HG03378 (cell line): ENCODE results near the gene OSBPL6.

ENCODE experiments used
- ATAC-seq: cut with Tn5 transposase; IDR thresholded peaks from one replicate; pipeline ENCODE4 v1.9.1; 2021; ENCODE audit warnings: mild to moderate bottlenecking, moderate library complexity; ENCODE audit not compliant: unreplicated experiment

The OSBPL6 gene

GRCh38 chr2:178426388-178426787 is 232.1 kb downstream of the OSBPL6 start:
- no peak for ATAC-seq

- ATAC-seq: no peak
These were observed 233.1 kb downstream of the OSBPL6 start for GRCh38 chr2:178427458-178427857.

DNA sequence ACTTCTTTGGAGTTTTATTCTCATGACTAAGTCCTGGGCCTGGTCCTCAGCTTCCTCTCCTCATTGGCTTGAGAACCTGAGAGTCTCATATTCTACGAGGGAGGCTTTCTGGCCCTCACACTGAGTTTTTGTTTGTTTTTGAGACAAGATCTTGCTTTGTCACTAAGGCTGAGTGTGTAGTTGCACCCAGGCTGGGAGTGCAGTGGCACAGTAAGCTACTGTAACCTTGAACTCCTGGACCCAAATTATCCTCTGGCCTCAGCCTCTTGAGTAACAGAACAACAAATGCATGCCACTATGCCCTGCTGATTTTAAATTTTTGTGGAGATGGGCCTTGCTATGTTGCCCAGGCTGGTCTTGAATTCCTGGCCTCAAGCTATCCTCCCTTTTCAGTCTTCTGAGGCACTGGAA is 234.1 kb downstream of the OSBPL6 start:
- ATAC-seq: no peak

DNA sequence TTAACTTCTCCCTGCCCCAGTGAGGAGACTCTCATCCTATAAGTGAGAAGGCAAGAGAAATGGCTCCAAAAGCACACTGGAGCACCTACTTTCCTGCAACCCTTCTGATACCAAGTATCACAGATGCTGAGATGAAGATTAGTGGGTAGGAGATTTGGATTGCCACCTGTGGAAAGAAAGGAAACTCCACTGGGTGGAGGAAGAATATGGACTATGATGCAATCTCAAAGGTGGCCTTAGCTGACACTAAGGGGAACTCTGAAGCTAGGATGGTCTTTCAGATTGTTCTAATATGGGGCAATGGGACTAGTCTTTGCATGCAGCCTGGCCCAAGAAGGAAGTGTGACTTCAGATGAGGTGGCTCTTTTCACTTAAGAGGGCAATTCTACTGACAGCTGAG is 235.0 kb downstream of the OSBPL6 start:
- no peak for ATAC-seq

DNA sequence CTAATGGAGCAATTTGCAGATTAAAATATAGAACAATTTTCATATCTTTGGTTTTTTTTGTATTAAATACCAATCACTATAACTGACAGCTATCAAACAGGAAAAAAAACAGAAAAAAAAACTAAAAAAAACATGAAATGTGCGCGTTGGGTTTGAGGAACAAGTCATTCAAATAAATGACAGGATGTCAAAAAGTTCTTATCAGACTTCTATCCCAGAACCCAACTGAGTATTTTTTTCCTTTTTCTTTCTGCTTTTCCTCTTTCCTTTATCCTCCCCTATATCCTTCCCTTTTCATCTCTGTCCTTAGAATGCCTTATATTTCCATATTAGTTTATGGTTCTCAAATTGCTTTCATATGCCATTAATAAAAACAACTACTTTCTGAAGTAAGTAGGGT is 242.3 kb downstream of the OSBPL6 start:
- ATAC-seq: no peak

GRCh38 chr2:178441426-178441825 is 247.1 kb downstream of the OSBPL6 start:
- no peak for ATAC-seq

DNA sequence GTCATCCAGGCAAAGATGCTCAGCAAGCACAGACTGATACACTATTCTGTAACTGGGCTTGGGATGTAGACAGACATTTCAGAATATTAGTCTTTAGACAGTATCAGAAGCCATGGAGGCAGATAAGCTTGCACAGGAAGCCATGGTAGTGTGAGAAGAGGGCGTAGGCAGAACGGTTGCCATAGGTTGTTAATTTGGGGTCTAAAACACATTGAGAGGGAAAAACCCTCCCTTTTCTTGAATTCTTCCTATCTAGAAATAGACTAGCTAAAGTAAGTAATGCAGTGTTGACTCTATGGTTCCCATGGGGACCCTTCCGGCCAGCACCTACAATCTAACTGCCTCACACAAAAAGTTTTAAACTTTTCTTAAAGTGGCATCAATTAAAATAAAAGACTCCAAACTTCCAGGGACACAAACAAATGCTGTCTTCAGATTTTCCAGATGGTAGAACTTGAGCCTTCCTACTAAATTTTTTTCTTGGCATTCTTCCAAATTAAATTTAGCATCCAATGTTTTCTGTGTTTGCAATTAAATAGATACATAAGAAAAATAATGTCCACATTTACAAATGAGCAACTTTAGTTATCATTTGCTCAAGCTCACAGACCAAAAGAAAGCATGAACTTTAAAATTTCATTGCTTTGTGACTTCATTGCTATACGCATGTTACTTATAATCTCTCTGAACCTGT is 254.8 kb downstream of the OSBPL6 start:
- no peak for ATAC-seq

GRCh38 chr2:178449700-178450523 is 255.6 kb downstream of the OSBPL6 start:
- ATAC-seq: no peak

DNA sequence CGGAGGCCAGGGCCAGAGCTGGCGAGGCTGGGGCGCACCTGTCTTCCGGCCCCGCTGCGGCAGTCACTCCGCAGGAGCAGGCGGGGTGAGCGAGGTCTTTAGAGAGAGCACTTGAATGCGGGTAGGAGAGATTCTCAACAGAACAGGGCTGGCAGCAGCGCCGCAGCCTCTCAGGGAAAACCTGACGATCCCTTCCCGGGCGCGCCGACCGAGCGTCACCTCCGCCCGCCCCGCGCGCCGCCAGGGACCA is 256.1 kb downstream of the OSBPL6 start:
- peak; percentile 41 for ATAC-seq

DNA sequence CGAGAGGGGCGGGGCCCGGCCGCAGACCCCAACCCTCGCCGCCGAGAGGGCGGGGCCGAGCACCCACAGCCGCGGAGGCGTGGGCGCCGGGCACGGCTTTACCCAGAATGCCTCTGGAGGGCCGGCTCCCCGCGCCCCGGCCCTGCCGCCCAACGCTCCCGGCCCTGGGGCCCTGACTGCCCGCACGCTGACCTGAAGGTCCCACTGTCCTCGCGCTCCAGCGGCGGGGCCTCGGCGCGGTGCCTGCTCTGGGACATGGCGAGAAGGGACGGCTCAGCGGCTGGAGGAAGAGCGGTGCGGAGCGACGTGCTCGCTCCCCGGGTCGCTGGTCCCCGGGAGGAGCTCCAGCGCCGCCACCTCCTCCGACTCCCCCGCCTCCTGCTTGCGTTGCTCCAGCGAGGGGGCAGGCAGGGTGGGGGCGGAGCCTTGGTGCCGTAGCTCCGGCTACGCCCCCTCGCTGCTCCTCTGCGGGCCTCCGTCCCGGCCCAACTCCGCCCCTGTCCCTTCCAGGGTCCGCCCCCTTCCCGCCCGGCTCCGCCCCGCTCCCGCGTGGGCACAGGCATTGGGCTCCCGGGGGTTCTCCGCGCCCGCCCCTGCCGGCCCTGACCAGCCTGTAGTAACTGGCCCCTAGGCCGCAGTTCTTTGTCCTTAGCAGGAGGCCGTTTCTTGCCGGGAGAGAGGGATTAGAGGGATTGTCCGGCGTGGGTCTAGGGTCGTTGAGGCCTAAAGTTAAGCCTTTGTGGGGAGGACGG is 256.6 kb downstream of the OSBPL6 start, which contains the start of the genes PJVK and PRKRA:
Gene PJVK, plus strand, starts transcription at position 605 of the 752 bp plus-strand sequence. CDS start 2,032 bp downstream, outside the sequence.
Gene PRKRA, minus strand, starts transcription at position 402 of the 752 bp plus-strand sequence. Its CDS starts 145 bp downstream, at position 257.
- peak; percentile 72 for ATAC-seq

GRCh38 chr2:178452334-178452733 is 258.0 kb downstream of the OSBPL6 start:
- ATAC-seq: no peak
